Measurements from ENCODE around the gene ITIH1.

The ITIH1 gene

GRCh38 chr3:52782412-52783210, 5.2 kb downstream of the ITIH1 start:
- no peak for TF ChIP-seq CTCF (conservative IDR thresholded peaks at IDR 0.05)
- TF ChIP-seq ZFX (IDR thresholded peaks at IDR 0.05): no peak
- H3K27ac ChIP-seq: no peak overlapping the region

- TF ChIP-seq ZFX (IDR thresholded peaks at IDR 0.05) (no peak), CTCF (conservative IDR thresholded peaks at IDR 0.05) (no peak)
- no peak overlapping the region for H3K27ac ChIP-seq
Measured at GRCh38 chr3:52783211-52783555, 5.8 kb downstream of the ITIH1 start.

- H3K27ac ChIP-seq: no peak overlapping the region
- TF ChIP-seq CTCF (conservative IDR thresholded peaks at IDR 0.05): no peak
- TF ChIP-seq ZFX (IDR thresholded peaks at IDR 0.05): no peak
Measured at GRCh38 chr3:52784021-52784621, 6.7 kb downstream of the ITIH1 start.

- TF ChIP-seq CTCF (conservative IDR thresholded peaks at IDR 0.05): no peak
- TF ChIP-seq ZFX (IDR thresholded peaks at IDR 0.05): no peak
- H3K27ac ChIP-seq: no peak overlapping the region
Measured at GRCh38 chr3:52784931-52785590, 7.7 kb downstream of the ITIH1 start.

- no peak for TF ChIP-seq ZFX (IDR thresholded peaks at IDR 0.05)
- TF ChIP-seq CTCF (conservative IDR thresholded peaks at IDR 0.05): no peak
- H3K27ac ChIP-seq: no peak overlapping the region
Measured at GRCh38 chr3:52786330-52787215, 9.2 kb downstream of the ITIH1 start.

GRCh38 chr3:52787246-52787645, 9.8 kb downstream of the ITIH1 start:
- no peak overlapping the region for H3K27ac ChIP-seq
- no peak for TF ChIP-seq ZFX (IDR thresholded peaks at IDR 0.05)
- no peak for TF ChIP-seq CTCF (conservative IDR thresholded peaks at IDR 0.05)
